HG03045 (cell line): ENCODE measurements around the gene CLSTN2.

Experiments used
- ATAC-seq: cut with Tn5 transposase; IDR thresholded peaks from one replicate; pipeline ENCODE4 v1.9.1; 2021; ENCODE audit warnings: mild to moderate bottlenecking, moderate library complexity; ENCODE audit not compliant: unreplicated experiment

CLSTN2 gene

DNA sequence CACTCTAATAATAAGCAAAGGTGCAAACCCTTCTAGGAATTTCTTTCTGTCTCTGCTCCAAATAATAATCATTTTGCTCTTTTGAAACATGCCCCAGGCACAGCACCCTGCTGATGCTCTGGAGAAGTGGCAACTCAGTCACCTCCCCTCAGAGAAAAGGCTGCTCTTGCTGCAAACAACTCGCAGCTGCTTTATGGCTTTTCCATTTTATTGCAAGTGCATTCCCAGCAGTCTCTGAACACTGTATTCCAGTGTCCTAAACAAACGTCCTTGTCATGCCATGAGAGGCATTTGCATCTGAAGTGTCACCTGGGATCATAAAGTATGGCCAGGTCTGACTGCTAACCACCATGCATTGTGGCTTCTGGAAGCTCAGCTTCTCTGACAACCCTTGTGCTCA is 384.8 kb downstream of the CLSTN2 start:
- ATAC-seq: no peak

DNA sequence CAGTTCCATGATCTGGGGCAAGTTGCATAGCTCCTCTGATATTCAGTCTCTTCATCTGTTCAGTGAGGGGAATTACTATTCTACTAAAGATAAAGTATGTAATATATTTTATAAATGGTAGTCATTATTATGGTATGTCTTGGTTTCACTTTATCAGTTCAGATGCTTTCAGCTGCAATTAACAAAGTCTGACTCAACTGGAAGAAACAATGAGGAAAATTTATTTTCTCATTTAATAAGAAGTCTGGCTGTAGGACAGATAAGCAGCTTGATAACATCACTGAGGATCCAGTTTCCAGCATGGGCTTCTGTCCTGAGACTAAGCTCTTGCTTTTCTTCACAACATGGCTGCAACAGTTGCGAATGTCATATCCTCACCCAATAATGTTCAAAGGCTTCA is 388.6 kb downstream of the CLSTN2 start:
- no peak for ATAC-seq

DNA sequence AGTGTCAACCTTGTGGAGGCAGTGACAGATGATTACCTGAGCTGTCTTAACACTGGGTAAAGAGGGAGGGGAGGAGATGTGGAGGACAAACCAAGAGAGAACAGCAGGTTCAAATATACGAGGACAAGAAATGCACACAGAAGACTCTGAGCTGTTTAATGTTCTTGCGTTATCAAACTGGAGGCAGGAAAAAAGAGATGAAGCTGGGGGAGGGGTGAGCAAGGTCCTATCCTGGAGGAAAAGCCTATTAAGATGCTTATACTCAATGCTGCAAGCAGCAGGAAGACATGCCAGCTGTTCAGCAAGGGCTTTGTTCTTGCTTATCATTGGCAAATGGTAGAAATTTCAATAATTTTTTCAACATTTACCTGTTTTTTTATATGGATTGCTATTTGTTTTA is 397.1 kb downstream of the CLSTN2 start:
- no peak for ATAC-seq

DNA sequence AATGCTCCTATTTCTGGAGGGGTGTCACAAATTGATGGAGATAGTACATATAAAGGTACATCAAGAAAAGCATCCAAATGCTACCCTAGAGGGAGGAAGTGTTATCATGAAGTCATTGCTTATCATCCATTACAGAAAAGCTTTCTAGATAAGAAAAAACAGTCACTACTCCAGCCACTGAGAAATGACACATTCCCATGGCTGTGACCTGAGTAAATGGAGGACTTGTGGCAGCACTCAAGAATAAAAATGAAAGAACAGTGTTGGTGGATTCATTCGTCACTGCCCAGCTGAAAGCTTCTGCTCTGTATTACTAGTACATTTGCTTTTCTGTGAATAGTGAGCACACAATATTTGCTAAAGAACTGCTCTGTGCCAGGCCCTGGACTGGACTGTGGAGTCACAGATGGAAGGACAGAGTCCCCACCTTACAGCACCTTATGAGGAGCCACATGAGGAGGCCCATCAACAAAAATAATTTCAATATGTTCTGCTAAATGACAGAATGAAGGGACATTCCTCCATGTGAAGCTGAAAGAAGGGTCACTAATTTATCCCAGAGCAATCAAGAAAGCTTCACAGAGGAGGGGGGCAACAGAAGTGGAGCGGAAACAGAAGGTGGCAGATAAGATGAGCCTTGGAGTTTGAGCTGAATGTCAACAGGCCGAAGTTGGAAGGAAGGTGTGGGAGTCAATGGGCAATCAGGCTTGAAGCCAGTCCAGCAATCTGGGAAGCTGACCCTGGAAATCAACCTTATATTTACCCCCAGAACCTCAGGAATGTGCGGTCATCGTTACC is 399.3 kb downstream of the CLSTN2 start:
- no peak for ATAC-seq

DNA sequence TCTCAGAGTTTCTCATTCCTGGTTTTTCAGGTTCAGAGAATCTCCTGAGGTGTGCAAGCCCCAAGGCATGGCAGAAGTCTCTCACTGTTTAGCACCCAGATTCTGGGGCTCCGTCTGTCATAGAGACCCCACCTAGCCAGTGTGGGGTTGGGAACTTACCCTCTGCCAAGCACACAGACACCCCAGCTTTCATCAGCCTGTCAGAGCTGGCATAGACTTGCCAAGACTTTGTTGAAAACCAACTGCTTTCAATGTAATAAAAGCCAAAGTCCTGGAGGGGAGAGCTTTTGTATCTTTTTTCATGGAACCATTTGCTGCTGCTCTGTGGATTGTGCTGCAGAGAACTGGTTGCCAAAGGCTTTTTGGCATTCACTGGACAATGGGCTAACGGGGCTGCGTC is 401.5 kb downstream of the CLSTN2 start:
- ATAC-seq: no peak

DNA sequence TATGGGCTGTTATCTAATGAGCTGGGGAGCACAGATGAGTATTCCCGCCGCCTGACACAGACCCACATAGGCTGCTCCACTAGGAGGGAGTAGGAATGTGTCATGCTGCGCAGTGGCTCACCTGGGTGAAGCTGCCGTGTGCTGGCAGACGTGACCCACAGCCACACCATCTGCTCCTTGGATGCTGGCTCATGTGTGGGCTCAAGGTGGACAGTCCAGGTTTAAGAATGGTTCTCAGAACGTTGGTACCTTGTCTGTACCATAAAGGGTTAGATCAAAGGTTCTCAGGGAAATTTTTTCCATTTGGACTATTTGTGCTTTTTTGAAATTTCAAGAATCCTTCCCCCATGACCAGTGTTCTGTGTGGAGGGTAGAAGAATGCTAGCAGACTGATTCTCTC is 403.9 kb downstream of the CLSTN2 start:
- no peak for ATAC-seq

DNA sequence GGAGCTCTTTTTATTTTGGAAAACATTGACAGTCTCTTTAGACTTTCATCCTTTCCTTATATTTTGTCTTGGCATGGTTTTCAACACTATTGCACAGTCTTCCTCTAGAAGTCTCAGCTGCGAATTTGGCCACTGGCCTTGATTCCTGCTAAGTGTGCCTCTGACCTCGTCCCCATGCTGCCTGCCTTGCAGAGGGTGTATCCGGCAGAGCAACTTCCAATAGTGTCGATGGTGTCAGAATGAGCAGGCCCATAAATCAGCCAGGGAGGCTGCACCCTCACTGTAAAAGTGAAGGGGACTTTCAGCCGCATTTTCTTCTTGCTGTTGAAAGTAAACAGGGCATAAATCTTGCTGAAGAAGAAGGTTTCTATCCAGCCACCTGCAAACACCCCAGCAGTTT is 406.2 kb downstream of the CLSTN2 start:
- ATAC-seq: no peak

DNA sequence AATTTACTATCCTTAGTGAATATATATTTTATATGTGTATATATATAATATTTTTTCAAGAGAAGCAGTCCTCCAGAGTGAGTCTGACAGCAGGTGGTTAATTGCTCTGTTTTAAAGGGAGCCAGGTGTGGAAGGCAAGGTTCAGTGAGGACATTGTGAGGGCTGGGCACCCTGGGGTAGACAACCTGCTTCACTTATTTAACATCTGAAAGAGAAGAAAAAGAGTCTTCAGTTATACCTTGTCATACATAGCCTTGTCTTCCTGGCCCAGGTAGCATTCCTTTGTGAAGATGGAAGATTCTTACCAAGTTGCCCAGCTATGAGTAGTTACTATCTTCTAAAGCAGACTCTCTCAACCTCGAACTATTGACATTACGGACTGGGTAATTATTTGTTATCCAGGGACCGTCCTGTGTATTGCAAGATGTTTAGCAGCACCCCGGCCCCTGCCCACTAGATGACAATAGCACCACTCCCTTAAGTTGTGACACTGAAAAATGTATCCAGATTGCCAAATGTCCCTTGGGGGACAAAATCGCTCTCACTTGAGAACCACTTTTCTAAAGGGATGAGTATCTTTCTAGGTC is 406.9 kb downstream of the CLSTN2 start:
- no peak for ATAC-seq

DNA sequence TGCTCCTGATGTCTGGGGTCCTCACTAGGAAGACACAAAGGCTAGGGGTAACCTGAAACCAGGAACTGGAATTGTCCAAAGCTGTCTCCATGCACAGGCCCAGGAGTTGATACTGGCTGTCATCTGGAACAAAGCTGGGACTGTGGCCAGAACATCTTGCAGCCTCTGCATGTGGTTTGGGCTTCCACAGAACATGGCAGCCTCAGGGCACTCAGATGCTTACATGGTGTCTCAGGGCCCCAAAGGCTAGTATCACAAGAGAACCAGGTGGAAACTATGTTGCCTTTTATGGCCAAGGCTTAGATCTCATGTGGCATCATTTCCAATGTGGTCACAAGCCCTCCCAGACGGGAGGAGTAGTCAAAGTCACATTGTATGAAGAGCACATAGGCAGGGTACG is 407.7 kb downstream of the CLSTN2 start:
- ATAC-seq: no peak

DNA sequence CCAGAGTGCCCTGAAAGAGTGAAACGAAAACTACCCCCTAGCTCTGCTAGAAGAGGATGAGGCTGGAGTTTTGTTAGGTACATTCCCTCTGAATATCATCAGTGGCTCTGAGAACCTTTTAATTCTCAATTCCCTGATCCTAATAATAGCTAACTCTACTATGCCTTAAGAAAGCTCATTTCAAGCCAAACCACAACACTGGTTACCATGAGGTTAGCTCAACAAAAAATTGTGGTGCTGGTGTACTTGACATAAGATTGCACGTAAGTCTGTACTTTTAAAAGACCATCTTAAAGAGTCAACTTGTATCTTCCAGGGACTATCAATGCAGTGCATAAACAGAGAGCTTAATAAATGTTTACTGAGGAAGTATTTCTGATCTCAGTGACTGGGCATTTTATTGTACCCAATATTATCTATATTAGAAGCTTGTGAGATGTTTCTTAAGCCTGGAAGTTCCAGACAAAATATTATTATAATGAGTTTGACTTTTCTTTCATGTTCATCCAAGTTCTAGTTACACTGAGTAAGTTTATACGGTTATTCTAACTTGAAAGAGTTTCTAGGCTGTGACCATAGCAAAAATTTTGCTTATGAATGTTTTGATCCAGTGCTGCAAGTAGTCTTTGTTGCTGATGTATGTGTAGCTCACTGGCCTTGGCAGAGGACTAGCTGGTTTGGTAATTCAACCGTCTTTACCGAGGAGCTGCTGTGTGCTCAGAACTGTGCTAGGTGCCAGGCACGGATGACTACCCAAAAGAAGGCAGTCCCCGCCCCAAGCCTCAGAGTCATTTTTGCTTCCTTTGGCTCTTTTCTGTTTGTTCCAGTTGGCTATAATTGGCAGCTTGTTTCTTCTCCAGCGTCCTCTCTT is 408.5 kb downstream of the CLSTN2 start:
- ATAC-seq: no peak

DNA sequence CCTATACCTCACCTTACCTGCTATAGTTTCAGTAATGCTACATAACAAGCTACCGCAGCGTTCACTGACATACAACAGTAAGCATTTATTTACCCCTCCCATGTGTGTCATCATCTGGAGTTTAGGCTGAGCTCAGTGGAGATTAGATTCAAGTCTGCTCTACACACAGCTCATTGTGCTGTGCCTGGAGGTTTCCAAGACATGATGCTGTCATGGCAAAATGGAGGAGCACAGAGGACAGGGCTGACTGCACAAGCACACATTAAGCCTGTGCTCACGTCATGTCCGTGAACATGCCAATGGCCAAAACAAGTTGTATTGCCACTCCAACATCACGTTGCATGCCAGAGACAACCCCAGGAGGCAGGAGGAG is 409.1 kb downstream of the CLSTN2 start:
- ATAC-seq: no peak

DNA sequence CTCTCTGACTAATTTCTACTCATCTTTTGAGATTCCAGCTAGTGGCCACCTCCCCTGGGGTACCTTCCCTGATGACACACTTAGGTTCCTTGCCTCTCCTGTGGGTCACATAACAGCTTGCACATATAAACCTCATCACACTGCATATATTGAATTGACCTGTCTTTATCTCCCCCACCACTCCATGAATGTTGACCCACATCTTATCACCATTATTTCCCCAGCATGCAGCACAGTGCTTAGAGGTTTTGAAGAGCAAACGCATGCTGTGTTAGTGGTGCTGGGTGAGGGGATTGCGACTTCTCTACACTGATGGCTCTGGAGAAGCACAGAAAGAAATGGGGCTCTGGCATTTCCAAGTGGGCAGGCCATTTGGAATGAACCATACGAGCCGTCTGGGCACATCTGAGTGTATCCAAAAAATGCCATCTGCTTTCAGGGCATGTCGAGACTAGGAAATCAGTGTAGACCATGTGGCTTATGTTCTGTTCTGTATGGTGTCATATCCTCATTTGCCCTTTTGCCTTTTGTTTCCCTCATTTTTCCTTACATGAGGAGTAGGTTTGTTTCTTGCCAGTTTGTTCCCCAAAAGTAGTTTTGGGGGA is 409.7 kb downstream of the CLSTN2 start:
- ATAC-seq: no peak

DNA sequence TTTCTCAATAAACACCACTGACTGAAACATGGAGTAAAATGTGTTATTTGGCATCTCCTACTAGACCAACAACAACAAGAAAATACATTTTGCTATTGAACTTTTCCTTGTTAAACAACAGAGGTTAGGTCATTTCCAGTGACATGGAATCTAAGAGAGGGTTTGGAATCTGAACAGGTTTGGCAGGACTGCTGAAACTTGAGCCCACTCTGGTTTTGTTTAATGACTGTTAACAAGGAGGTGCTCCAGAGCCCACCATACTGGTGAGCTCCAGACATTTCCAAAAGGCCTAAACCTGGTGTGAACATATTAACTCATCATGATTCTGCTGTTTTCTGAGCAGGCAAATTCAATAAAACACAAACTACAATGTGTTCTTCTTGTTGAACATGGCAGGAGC is 412.2 kb downstream of the CLSTN2 start:
- no peak for ATAC-seq

DNA sequence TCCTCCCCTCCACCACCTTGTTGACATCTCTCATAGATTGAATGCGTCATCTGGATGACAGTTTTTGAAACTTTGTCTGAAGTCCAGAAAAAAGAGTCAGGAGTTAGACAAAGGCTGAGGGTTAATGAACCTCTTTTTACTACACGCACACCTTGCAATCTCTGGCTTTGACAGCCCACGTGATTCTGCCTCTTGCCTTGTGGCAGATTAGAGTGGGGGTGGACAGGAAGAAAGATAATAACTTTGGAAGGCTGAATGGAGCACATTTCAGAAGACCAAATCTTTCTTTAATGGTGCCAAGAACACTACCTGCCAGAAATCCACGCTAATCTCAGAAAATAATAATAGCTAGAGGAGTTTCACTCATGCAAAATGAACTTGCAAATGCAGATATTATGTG is 415.0 kb downstream of the CLSTN2 start:
- no peak for ATAC-seq

DNA sequence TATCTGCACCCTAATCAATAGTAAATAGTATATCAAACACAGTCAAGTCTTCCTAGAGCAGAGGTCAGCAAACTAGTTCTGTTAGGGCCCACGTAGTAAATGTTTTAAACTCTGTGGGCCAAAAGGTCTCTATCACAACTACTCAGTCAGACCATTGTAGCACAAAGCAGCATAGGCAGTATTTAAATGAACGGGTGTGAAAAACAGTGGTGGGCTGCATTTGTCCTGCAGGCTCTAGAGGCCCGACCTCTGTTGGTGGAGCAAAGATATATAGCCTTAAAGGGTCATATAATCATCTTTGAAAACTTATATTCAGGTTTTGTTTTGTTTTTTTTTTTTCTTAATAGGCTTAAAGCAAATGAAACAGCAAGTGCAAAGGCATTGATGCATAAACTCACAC is 416.5 kb downstream of the CLSTN2 start:
- ATAC-seq: no peak

DNA sequence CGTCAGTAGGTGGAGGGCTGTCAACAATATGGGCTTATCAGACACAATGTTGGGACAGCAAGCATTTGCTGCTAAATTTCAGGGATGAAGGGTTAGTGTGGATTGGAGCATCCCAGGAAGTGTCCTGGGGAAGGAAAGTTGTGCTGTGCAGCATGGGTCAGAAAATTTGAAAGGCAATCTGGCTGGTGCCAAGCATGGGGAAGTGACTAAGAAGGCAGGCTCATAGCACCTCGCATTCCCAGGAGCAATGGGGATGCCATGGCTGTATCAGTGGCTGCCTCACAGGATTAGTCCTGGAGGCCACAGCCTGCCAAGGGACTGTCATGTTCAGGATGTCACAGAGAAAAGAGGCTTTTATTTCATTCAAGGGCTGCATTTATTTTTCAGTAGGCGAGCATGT is 420.5 kb downstream of the CLSTN2 start:
- ATAC-seq: no peak

DNA sequence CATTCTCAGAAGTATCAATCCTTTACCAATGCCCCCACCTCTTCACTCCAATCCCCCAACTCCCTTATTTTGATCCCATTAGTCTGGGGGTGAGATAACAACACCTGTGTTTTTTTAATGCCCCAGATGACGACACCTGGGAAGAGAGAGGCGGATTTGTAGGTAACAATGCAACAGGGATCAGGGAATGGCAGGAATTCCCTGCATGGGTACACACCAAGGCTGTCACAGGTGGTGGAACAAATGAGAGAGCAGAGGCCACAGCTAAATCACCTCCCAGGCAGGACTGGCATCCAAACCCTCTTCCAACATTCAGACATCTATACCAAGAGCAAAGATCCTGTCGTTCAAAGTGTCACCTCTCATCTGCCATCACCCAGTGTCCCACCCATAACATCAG is 423.7 kb downstream of the CLSTN2 start:
- ATAC-seq: no peak

DNA sequence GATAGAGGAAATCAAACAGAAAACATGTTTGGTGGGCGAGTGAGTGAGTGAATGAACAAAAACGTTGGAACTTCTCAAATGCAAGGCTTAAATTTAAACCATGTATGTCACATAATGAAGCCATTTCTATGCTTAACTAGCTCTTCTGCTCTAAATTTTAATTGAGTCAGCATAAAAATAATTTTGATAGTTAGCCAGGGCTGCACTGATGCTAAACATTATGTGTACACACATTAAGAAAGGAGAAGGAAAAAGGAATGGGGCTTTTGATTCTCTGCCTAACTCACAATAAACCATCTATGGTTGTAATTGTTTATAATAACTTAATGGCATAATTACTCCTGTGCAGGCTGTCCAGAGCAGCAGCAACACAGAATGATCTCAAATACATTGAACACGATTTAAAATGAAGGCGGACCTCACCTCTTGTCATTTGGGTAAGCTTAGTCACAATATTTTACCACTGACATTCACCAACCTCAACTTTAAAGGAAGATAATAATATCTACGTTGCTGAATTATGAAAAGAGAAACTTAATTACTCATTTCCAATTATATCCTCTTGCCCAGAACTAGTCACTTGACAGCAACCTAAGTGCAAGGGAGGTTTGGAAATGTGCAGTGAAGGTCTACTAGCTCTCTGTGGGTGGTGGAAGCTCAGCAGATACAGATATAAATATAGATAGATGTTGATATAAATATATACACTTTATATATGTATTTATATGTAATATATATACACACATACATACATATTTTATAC is 424.4 kb downstream of the CLSTN2 start:
- no peak for ATAC-seq

DNA sequence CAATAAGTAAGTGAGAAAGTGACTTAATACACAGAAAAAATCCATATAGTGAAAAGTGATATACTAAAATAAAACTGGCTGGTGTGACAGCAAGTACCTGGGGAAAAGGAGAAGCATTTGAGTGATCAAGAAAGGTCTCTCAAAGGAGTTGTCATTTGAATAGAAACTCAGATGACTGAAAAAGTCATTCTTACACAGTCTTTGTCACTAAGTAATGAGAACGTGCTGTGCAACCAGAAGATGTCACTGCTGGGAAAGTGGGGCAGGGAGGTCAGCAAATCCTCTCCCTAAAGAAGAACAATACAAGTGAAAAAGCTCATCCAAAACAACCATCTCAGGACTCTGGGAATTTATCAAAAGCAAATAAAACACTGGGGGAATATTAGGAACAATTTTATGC is 425.3 kb downstream of the CLSTN2 start:
- ATAC-seq: no peak

DNA sequence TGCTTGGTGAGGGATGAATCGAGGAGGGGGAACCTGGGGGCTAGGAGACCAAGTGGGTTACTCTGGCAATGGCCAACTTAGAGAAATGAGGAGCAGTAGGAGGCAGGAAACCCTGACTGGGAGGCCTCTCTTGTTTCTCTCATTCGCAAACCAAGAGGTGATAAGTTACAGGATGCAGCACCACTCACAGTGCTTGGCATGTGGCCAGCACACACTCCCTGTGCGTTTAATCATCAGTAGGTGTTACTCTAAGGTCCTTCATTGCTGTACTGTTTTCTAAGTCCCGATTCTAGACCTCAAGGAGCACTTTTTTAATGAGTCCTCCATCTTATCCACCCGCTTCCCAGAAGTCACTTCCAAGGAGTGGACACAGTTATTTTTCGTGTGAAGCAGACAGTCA is 428.8 kb downstream of the CLSTN2 start:
- ATAC-seq: no peak
